Prostate gland (tissue), 2 donors: ENCODE results near the gene OPA1.

ENCODE experiments used
- CTCF ChIP-seq, 4 experiments: fragments of 200-600 bp in 2 of 4; fragments of 450-650 bp in 2 of 4; sonication (generic) in 2 of 4; IDR thresholded peaks; 1 replicate in 3 of 4; 2 replicates in 1 of 4; pipeline ENCODE4 v1.5.1; 2016 to 2019; ENCODE audit warnings: antibody characterized with exemption in 4 of 4, mild to moderate bottlenecking in 2 of 4, moderate library complexity in 2 of 4
- POLR2A ChIP-seq: fragments of 450-650 bp; IDR thresholded peaks from one replicate; pipeline ENCODE4 v1.6.1; 2016; ENCODE audit warnings: antibody characterized with exemption, mild to moderate bottlenecking
- POLR2AphosphoS5 ChIP-seq: sonication (generic); formaldehyde crosslinking; IDR thresholded peaks from one replicate; pipeline ENCODE4 v1.6.1; 2017; ENCODE audit warnings: antibody characterized with exemption

GRCh38 chr3:193704431-193704830, 111.4 kb downstream of the OPA1 start:
- TF ChIP-seq POLR2A = no peak
- no peak for TF ChIP-seq POLR2AphosphoS5
- no peak for TF ChIP-seq CTCF (IDR thresholded peaks at IDR 0.05)
